ENCODE results near the gene INTS7. TPM values are rescaled to one million over a fixed set of nuclear protein-coding genes. Genes with fewer than 3 reads are reported as not detected.

INTS7 gene
- total and polyA plus RNA-seq, 2 of the 4 experiments (the other 2 are of a cell fraction) = 8.3 to 24.9 TPM

GRCh38 chr1:212077028-212077427, 41.7 kb upstream of the INTS7 start:
- no peak overlapping the region for H3K27ac ChIP-seq (ENCODE audit: insufficient read depth, low read length)
- WGBS, 2 experiments (ENCODE audit: extremely low coverage in 2 of 2, insufficient read length in 1 of 2) = no CpG with 5 or more reads among the region's 2 CpGs
- H3K56ac ChIP-seq (ENCODE audit: extremely low read depth, insufficient read depth, low read length) = no peak overlapping the region
- no peak overlapping the region for H2BK120ac ChIP-seq (ENCODE audit: low read depth, low read length)
- no peaks in the 10 kb centered on the region; the same call in 1 of the 2 replicates for H3K36me3 ChIP-seq (ENCODE audit: control insufficient read depth, insufficient read depth, low read length)
- no peak overlapping the region for H3K18ac ChIP-seq (ENCODE audit: low read depth, low read length)
- no peaks in the 10 kb centered on the region; a peak in 2 of 4 replicates for H3K79me1 ChIP-seq (ENCODE audit: low read depth in 1 of 2, low read length in 2 of 2)
- no peak overlapping the region for H3K23ac ChIP-seq (ENCODE audit: low read depth, low read length)
- intact Hi-C loops (cut with micrococcal nuclease) (no loop called here), in situ Hi-C loops (cut with MboI; ENCODE audit: low sequenced_read_pairs) (no loop called here), dilution Hi-C loops (cut with HindIII; ENCODE audit: low sequenced_read_pairs, unreplicated experiment) (no loop called here)
- no peaks in the 10 kb centered on the region for H3K9me1 ChIP-seq (ENCODE audit: insufficient read depth, low read length)
- H4K5ac ChIP-seq (ENCODE audit: low read depth, low read length) = no peak overlapping the region
- H3K4me1 ChIP-seq (ENCODE audit: control insufficient read depth, insufficient read depth, low read length) = no peaks in the 10 kb centered on the region
- H2AK9ac ChIP-seq (replicated peaks; ENCODE audit: low read depth, low read length, poor library complexity) = no peak overlapping the region
- H3K4ac ChIP-seq (ENCODE audit: low read depth, low read length) = no peak overlapping the region
- no peak overlapping the region for H3K4me3 ChIP-seq (ENCODE audit: insufficient read depth, low read depth, low read length)
- no peak overlapping the region for H3K9ac ChIP-seq (ENCODE audit: low read depth, low read length)
- no peaks in the 10 kb centered on the region for H4K20me1 ChIP-seq (ENCODE audit: insufficient read depth, low read length)
- no peak overlapping the region for H2AK5ac ChIP-seq (ENCODE audit: low read depth, low read length)
- no peak overlapping the region for H4K8ac ChIP-seq (ENCODE audit: low read depth in 2 of 2, low read length in 2 of 2)
- no peak overlapping the region for H2BK15ac ChIP-seq (ENCODE audit: low read depth, low read length)
- H3K14ac ChIP-seq (replicated peaks; ENCODE audit: low read depth, low read length) = no peak overlapping the region
- TF ChIP-seq RAD21 (IDR thresholded peaks at IDR 0.05; ENCODE audit: low read length) (no peak), RCOR1 (IDR thresholded peaks at IDR 0.05; ENCODE audit: insufficient replicate concordance, low read length) (no peak), MAZ (IDR thresholded peaks at IDR 0.05; ENCODE audit: borderline replicate concordance, low read depth, low read length) (no peak), BHLHE40 (IDR thresholded peaks at IDR 0.05; ENCODE audit: low read depth, low read length) (no peak), FOS (IDR thresholded peaks at IDR 0.05; ENCODE audit: low read depth, low read length) (no peak), MXI1 (IDR thresholded peaks at IDR 0.05; ENCODE audit: borderline replicate concordance, low read depth, low read length) (no peak), CHD1 (IDR thresholded peaks at IDR 0.05; ENCODE audit: low read depth, low read length) (no peak), NFE2L2 (IDR thresholded peaks at IDR 0.05; ENCODE audit: low read depth, low read length) (no peak), SMC3 (IDR thresholded peaks at IDR 0.05; ENCODE audit: low read depth, low read length) (no peak), ELK1 (IDR thresholded peaks at IDR 0.05; ENCODE audit: borderline replicate concordance, low read depth, low read length) (no peak), POLR2A (IDR thresholded peaks at IDR 0.05; ENCODE audit: low read depth, low read length) (no peak), CTCF (conservative IDR thresholded peaks at IDR 0.05; ENCODE audit: low read depth, low read length) (no peak), CEBPB (IDR thresholded peaks at IDR 0.05; ENCODE audit: low read depth, low read length) (no peak), MAFK (IDR thresholded peaks at IDR 0.05; ENCODE audit: low read depth, low read length) (no peak), RFX5 (IDR thresholded peaks at IDR 0.05; ENCODE audit: low read depth, low read length) (no peak)
- TF ChIP-seq, protein P1, sequence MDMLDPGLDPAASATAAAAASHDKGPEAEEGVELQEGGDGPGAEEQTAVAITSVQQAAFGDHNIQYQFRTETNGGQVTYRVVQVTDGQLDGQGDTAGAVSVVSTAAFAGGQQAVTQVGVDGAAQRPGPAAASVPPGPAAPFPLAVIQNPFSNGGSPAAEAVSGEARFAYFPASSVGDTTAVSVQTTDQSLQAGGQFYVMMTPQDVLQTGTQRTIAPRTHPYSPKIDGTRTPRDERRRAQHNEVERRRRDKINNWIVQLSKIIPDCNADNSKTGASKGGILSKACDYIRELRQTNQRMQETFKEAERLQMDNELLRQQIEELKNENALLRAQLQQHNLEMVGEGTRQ (IDR thresholded peaks at IDR 0.05; ENCODE audit: low read depth, low read length) = no peak
- no peak overlapping the region for H3K4me2 ChIP-seq (ENCODE audit: low read depth, low read length)
- no peak overlapping the region for H2BK5ac ChIP-seq (ENCODE audit: low read depth, low read length, poor library complexity, severe bottlenecking)
- H3K9me3 ChIP-seq (ENCODE audit: control insufficient read depth, insufficient read depth, low read length) = no peaks in the 10 kb centered on the region
- H2BK20ac ChIP-seq (ENCODE audit: low read depth, low read length) = no peak overlapping the region
- ChIA-PET CTCF (interaction anchor here (0.7 to 1.1 kb wide), 2 partner anchors 214 to 379 kb away, joined by 3 to 4 read pairs; no protein-coding TSS in a partner anchor), POLR2A (ENCODE audit: unreplicated experiment) (no interaction called here)
- no peak for ATAC-seq (ENCODE audit: low read depth)
- no peaks in the 10 kb centered on the region for H3K27me3 ChIP-seq (ENCODE audit: control insufficient read depth, insufficient read depth, low read length)
- no peak for DNase-seq
- H4K91ac ChIP-seq (ENCODE audit: insufficient read depth, low read depth, low read length) = no peak overlapping the region
- no peak overlapping the region for H2AFZ ChIP-seq (replicated peaks; ENCODE audit: low read length, poor library complexity)
- no TSS peak for BruUV-seq (replicated peaks)

Measured in IMR-90 (cell line).